ENCODE data around the gene ESPNL.
A peak's percentile ranks its signal among the peaks of the same experiment; 100 is the strongest.

ESPNL gene

DNA sequence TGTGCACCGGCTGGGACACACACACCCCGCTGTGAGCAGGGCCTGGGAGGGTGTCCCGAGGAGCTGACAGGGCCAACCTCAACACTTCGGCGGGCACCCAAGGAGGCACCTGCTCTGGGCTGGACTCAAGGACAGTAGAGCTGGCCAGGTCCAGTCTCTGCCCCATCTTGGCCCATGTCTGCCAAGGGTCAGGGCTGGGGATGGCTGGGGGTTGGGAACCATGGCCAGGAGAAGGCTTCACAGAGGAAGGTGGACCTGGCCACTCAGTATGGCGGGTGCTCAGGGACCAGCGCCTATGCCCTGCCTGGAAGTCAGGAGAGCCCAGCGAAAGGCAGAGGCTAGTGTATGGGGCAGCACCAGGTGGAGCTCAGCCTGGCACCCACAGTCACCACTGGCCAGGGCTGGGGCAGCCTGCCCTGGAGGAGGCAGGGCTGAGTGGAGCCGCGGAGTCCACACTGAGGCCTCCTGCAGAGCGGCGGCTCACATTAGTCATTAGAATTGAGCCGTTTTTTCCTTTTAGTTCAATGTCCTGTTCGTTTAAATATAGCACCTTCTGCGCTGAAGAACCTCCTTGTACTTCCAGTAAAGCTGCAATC is 62.8 kb downstream of the ESPNL start:
- H3K9ac ChIP-seq (ENCODE audit: low read length in 2 of 2) = no peak overlapping the region
- H3K9me3 ChIP-seq (ENCODE audit: control insufficient read depth in 2 of 2, low read length in 2 of 2) = no peaks in the 10 kb centered on the region
- peaks cover 13 to 32% of the 10 kb centered on the region in 2 donors for H3K27me3 ChIP-seq (ENCODE audit: control insufficient read depth in 1 of 2, insufficient read depth in 2 of 2, low read length in 2 of 2)
- no peak overlapping the region for H3K4me3 ChIP-seq (ENCODE audit: low read length in 2 of 2)
- H3K36me3 ChIP-seq (ENCODE audit: control insufficient read depth in 2 of 2, insufficient read depth in 2 of 2, low read length in 2 of 2) = peaks cover 0 to 2% of the 10 kb centered on the region in 2 donors
- no peak overlapping the region for H3K27ac ChIP-seq (ENCODE audit: low read length)
- H3K4me1 ChIP-seq (ENCODE audit: control insufficient read depth, insufficient read depth, low read length) = peaks cover 10% of the 10 kb centered on the region

GRCh38 chr2:238163481-238164198 is 63.5 kb downstream of the ESPNL start:
- no peak overlapping the region for H3K27ac ChIP-seq (ENCODE audit: low read length)
- H3K9me3 ChIP-seq (ENCODE audit: control insufficient read depth in 2 of 2, low read length in 2 of 2) = no peaks in the 10 kb centered on the region
- H3K9ac ChIP-seq (ENCODE audit: low read length in 2 of 2) = no peak overlapping the region
- H3K27me3 ChIP-seq (ENCODE audit: control insufficient read depth in 1 of 2, insufficient read depth in 2 of 2, low read length in 2 of 2) = peaks cover 9 to 27% of the 10 kb centered on the region in 2 donors
- peaks cover 0 to 4% of the 10 kb centered on the region in 2 donors for H3K36me3 ChIP-seq (ENCODE audit: control insufficient read depth in 2 of 2, insufficient read depth in 2 of 2, low read length in 2 of 2)
- peaks cover 10% of the 10 kb centered on the region for H3K4me1 ChIP-seq (ENCODE audit: control insufficient read depth, insufficient read depth, low read length)
- peak overlapping the region in 1 of 2 donors; percentile 35 for H3K4me3 ChIP-seq (ENCODE audit: low read length in 2 of 2)

GRCh38 chr2:238164906-238165287 is 64.8 kb downstream of the ESPNL start:
- no peaks in the 10 kb centered on the region for H3K9me3 ChIP-seq (ENCODE audit: control insufficient read depth in 2 of 2, low read length in 2 of 2)
- H3K27me3 ChIP-seq (ENCODE audit: control insufficient read depth in 1 of 2, insufficient read depth in 2 of 2, low read length in 2 of 2) = peaks cover 9 to 19% of the 10 kb centered on the region in 2 donors

DNA sequence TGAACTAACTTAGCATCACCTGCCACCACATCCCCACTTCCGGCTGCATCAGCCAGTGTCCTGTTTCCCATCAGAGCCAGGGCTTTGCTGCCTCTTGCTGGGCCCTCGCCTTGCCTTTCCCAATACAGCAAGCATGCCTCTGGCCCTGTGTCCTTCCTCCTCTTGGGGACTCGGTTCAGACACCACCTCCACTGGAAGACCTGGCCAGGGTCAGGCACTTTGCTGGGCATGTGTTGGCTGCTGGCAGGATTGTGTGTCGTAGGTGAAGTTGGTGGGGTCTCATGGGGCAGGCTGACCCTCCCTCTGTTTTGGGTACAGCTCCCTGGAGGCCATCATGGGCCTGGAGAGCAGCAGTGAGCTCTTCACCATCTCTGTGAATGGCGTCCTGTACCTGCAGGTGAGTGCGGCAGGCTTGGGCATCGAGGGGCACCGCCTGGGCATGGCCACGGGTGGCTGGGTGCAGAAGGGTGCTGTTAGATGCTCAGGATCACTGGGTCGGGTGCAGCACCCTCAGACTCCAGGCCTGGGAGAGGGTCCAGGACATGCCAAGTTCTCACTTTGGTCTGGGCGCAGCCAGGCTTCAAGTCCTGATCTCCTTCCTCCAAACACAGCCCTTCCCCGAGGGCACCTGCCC is 65.3 kb downstream of the ESPNL start:
- Histone ChIP-seq H3K36me3 (ENCODE audit: control insufficient read depth in 2 of 2, insufficient read depth in 2 of 2, low read length in 2 of 2) (peaks cover 13 to 15% of the 10 kb centered on the region in 2 donors), H3K9me3 (ENCODE audit: control insufficient read depth in 2 of 2, low read length in 2 of 2) (no peaks in the 10 kb centered on the region), H3K4me3 (ENCODE audit: low read length in 2 of 2) (no peak overlapping the region), H3K9ac (ENCODE audit: low read length in 2 of 2) (no peak overlapping the region), H3K4me1 (ENCODE audit: control insufficient read depth, insufficient read depth, low read length) (peaks cover 22% of the 10 kb centered on the region), H3K27ac (ENCODE audit: low read length) (no peak overlapping the region), H3K27me3 (ENCODE audit: control insufficient read depth in 1 of 2, insufficient read depth in 2 of 2, low read length in 2 of 2) (peaks cover 8 to 14% of the 10 kb centered on the region in 2 donors)

More at GRCh38 chr2:238164906-238165287, 64.8 kb downstream of the ESPNL start:
- peaks cover 17% of the 10 kb centered on the region for H3K4me1 ChIP-seq (ENCODE audit: control insufficient read depth, insufficient read depth, low read length)
- H3K27ac ChIP-seq (ENCODE audit: low read length) = no peak overlapping the region
- no peak overlapping the region for H3K9ac ChIP-seq (ENCODE audit: low read length in 2 of 2)
- H3K36me3 ChIP-seq (ENCODE audit: control insufficient read depth in 2 of 2, insufficient read depth in 2 of 2, low read length in 2 of 2) = peaks cover 10% of the 10 kb centered on the region in 2 donors
- H3K4me3 ChIP-seq (ENCODE audit: low read length in 2 of 2) = no peak overlapping the region

DNA sequence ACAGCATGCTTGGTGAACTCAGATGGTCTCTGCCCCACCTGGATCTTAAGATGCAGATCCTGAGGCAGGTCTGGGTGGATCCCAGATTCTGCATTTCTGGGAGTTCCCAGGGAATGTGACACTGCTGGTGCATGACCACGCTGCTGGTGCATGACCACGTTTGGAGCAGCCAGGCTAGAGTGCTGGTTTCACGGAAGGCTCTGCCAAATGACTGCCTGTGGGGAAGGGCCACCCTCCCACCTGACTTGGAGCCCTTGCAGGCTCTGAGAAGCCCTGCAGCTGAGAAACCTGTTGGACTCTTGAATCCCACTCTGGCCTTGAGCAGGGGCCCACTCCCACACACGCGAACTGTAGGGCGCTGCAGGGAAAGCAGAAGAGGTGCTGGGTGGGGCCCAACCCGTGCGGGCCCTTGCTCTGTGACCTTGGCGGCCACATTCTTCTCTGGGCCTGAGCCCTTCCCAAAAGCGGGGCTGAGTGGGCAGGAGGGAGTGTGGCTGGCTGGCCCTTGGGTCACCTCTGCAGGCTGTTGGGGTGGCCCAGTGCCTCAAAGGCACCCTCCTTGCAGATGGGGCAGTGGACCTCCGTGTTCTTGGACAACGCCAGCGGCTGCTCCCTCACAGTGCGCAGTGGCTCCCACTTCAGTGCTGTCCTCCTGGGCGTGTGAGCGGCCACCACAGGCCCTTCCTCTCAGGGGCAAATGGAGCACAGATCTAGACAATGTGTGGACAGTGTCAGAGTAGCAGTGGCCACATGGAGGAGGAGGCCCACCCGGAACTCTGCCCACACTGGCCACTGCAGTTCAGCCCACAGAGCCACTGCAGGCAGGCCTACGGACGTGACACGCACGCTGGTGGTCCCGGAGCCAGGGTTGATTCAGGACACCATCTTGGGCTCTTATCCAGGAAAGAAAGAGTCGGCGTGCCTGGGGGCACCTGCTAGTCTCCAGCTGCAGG is 66.5 kb downstream of the ESPNL start:
- H3K9me3 ChIP-seq (ENCODE audit: control insufficient read depth in 2 of 2, low read length in 2 of 2) = no peaks in the 10 kb centered on the region
- no peak overlapping the region for H3K4me3 ChIP-seq (ENCODE audit: low read length in 2 of 2)
- peaks cover 25% of the 10 kb centered on the region for H3K4me1 ChIP-seq (ENCODE audit: control insufficient read depth, insufficient read depth, low read length)
- peaks cover 17 to 21% of the 10 kb centered on the region in 2 donors for H3K36me3 ChIP-seq (ENCODE audit: control insufficient read depth in 2 of 2, insufficient read depth in 2 of 2, low read length in 2 of 2)
- no peak overlapping the region for H3K9ac ChIP-seq (ENCODE audit: low read length in 2 of 2)
- H3K27ac ChIP-seq (ENCODE audit: low read length) = no peak overlapping the region
- peaks cover 6 to 14% of the 10 kb centered on the region in 2 donors for H3K27me3 ChIP-seq (ENCODE audit: control insufficient read depth in 1 of 2, insufficient read depth in 2 of 2, low read length in 2 of 2)

GRCh38 chr2:238167344-238167715 is 67.2 kb downstream of the ESPNL start:
- H3K4me1 ChIP-seq (ENCODE audit: control insufficient read depth, insufficient read depth, low read length) = peaks cover 25% of the 10 kb centered on the region
- H3K27me3 ChIP-seq (ENCODE audit: control insufficient read depth in 1 of 2, insufficient read depth in 2 of 2, low read length in 2 of 2) = peaks cover 6 to 14% of the 10 kb centered on the region in 2 donors
- no peaks in the 10 kb centered on the region for H3K9me3 ChIP-seq (ENCODE audit: control insufficient read depth in 2 of 2, low read length in 2 of 2)
- H3K27ac ChIP-seq (ENCODE audit: low read length) = no peak overlapping the region
- no peak overlapping the region for H3K4me3 ChIP-seq (ENCODE audit: low read length in 2 of 2)
- H3K36me3 ChIP-seq (ENCODE audit: control insufficient read depth in 2 of 2, insufficient read depth in 2 of 2, low read length in 2 of 2) = peaks cover 21 to 23% of the 10 kb centered on the region in 2 donors
- no peak overlapping the region for H3K9ac ChIP-seq (ENCODE audit: low read length in 2 of 2)

GRCh38 chr2:238167761-238168160 is 67.6 kb downstream of the ESPNL start:
- peaks cover 26 to 28% of the 10 kb centered on the region in 2 donors for H3K36me3 ChIP-seq (ENCODE audit: control insufficient read depth in 2 of 2, insufficient read depth in 2 of 2, low read length in 2 of 2)

DNA sequence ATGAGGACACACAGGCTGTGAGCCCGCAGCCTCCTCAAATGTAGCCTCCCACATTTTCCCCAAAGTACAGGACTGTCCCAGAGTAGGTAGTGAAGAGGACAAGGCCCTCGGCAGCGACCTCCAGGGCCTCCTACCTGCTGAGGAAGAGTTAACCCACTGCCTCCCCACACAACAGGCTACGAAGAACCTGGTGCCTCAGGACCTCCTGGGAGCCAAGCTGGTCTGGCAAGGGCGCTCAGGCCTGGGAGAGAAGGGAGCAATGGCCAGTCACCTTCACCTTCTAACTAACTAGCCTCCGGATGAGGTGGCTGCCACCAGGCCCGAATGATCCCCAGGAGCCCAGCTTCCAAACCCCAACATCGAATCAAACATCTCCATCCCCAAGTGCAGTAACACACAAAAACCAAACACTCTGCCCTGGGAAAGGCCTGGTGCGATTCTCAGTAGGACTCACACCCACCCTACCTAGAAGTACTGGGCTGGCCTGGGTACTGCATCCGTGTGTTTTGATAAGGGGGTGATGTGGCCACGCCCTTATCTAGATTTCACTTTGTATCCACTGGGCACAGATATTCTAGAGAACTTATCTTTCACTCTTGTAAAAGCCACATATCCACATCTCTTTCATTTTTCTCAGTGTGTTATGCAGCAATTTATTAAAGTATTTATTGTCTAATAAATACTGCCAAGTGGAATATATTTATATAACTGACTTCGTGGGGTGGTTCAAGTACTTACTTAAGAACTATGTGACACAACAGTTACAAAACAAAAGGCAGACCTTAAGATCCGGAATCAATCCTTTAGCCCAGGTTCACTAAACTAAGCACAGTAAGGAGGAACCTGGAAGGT is 68.3 kb downstream of the ESPNL start:
- no peak overlapping the region for H3K4me3 ChIP-seq (ENCODE audit: low read length in 2 of 2)
- H3K4me1 ChIP-seq (ENCODE audit: control insufficient read depth, insufficient read depth, low read length) = peaks cover 25% of the 10 kb centered on the region
- H3K36me3 ChIP-seq (ENCODE audit: control insufficient read depth in 2 of 2, insufficient read depth in 2 of 2, low read length in 2 of 2) = peaks cover 31 to 34% of the 10 kb centered on the region in 2 donors
- no peak overlapping the region for H3K9ac ChIP-seq (ENCODE audit: low read length in 2 of 2)
- peaks cover 0 to 8% of the 10 kb centered on the region in 2 donors for H3K27me3 ChIP-seq (ENCODE audit: control insufficient read depth in 1 of 2, insufficient read depth in 2 of 2, low read length in 2 of 2)
- peak overlapping the region; percentile 42 for H3K27ac ChIP-seq (ENCODE audit: low read length)
- no peaks in the 10 kb centered on the region for H3K9me3 ChIP-seq (ENCODE audit: control insufficient read depth in 2 of 2, low read length in 2 of 2)

More at GRCh38 chr2:238167761-238168160, 67.6 kb downstream of the ESPNL start:
- peaks cover 5 to 14% of the 10 kb centered on the region in 2 donors for H3K27me3 ChIP-seq (ENCODE audit: control insufficient read depth in 1 of 2, insufficient read depth in 2 of 2, low read length in 2 of 2)
- peaks cover 25% of the 10 kb centered on the region for H3K4me1 ChIP-seq (ENCODE audit: control insufficient read depth, insufficient read depth, low read length)
- H3K4me3 ChIP-seq (ENCODE audit: low read length in 2 of 2) = no peak overlapping the region
- H3K9ac ChIP-seq (ENCODE audit: low read length in 2 of 2) = no peak overlapping the region
- no peaks in the 10 kb centered on the region for H3K9me3 ChIP-seq (ENCODE audit: control insufficient read depth in 2 of 2, low read length in 2 of 2)
- no peak overlapping the region for H3K27ac ChIP-seq (ENCODE audit: low read length)

DNA sequence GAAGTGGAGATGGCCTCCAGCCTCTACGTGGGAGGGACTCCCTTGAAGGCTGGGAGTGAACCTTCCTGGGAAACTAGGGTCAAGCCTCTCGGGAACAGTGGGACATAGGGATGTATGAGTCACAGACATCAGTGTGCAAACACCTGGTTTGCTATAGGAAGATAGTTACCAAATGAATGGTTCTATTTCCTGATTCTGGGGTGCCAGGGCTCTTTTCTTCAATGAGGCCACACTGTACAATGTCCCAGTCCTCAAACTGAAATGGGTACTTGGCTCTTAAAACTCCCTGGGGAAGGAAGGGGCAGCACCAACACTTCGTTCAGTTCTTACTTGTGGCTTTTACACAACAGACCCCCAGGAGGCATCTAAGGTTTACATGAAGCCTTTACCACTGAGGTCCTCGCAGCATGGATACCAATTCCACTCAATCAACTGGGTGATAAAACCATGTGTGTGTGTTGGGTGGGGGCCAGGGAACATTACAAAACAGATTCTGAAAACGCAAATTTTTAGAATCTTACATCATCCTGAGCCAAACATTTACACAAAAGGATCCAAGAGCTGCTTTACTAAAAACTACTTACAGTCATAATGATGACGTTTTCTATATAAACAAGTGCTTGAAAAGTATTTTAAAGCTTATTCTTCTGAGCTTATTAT is 69.0 kb downstream of the ESPNL start:
- no peak overlapping the region for H3K9ac ChIP-seq (ENCODE audit: low read length in 2 of 2)
- no peaks in the 10 kb centered on the region for H3K9me3 ChIP-seq (ENCODE audit: control insufficient read depth in 2 of 2, low read length in 2 of 2)
- peaks cover 38 to 42% of the 10 kb centered on the region in 2 donors for H3K36me3 ChIP-seq (ENCODE audit: control insufficient read depth in 2 of 2, insufficient read depth in 2 of 2, low read length in 2 of 2)
- H3K4me3 ChIP-seq (ENCODE audit: low read length in 2 of 2) = no peak overlapping the region
- peaks cover 20% of the 10 kb centered on the region for H3K4me1 ChIP-seq (ENCODE audit: control insufficient read depth, insufficient read depth, low read length)
- H3K27ac ChIP-seq (ENCODE audit: low read length) = peak overlapping the region; percentile 42
- peaks cover 0 to 2% of the 10 kb centered on the region in 2 donors for H3K27me3 ChIP-seq (ENCODE audit: control insufficient read depth in 1 of 2, insufficient read depth in 2 of 2, low read length in 2 of 2)

All from stomach smooth muscle (tissue), 2 donors.